Glutamatergic neuron (in vitro differentiated cells): ENCODE data around the gene ANKDD1B. TPM values are rescaled to one million over a fixed set of nuclear protein-coding genes. Genes with fewer than 3 reads are reported as not detected.

Experiments
- DNase-seq: peaks from one replicate; pipeline ENCODE4 v3.0.0; 2022
- H3K27ac Mint-ChIP-seq: one replicate; pipeline ENCODE4 v1.8.0; 2020; ENCODE audit warnings: mild to moderate bottlenecking, mixed read lengths, inconsistent platforms; ENCODE audit not compliant: unreplicated experiment
- H3K27me3 Mint-ChIP-seq: one replicate; pipeline ENCODE4 v1.8.0; 2020; ENCODE audit warnings: mild to moderate bottlenecking, moderate library complexity, mixed read lengths, inconsistent platforms; ENCODE audit not compliant: unreplicated experiment
- H3K36me3 Mint-ChIP-seq: one replicate; pipeline ENCODE4 v1.8.0; 2020; ENCODE audit warnings: mild to moderate bottlenecking, mixed read lengths, inconsistent platforms; ENCODE audit not compliant: unreplicated experiment
- H3K4me1 Mint-ChIP-seq: one replicate; pipeline ENCODE4 v1.8.0; 2020; ENCODE audit warnings: mild to moderate bottlenecking, low read depth, mixed read lengths, inconsistent platforms; ENCODE audit not compliant: unreplicated experiment
- H3K4me3 Mint-ChIP-seq: one replicate; pipeline ENCODE4 v1.8.0; 2020; ENCODE audit warnings: mild to moderate bottlenecking, mixed read lengths, inconsistent platforms; ENCODE audit not compliant: unreplicated experiment
- H3K9me3 Mint-ChIP-seq: one replicate; pipeline ENCODE4 v1.8.0; 2020; ENCODE audit warnings: mild to moderate bottlenecking, moderate library complexity, mixed read lengths, inconsistent platforms; ENCODE audit not compliant: unreplicated experiment
- total RNA-seq: library from RNA; stranded (reverse); fragmentation: NEBNext Ultra II Directional; extraction: Animal tissue kit (Norgen Biotek cat#: 25700); gene quantifications from one replicate; pipeline ENCODE4 v1.2.1, GENCODE V29; 2021; ENCODE audit not compliant: unreplicated experiment
- TF ChIP-seq, protein P1 (sequence below): fragments of 200-600 bp; sonication (generic); IDR thresholded peaks from one replicate; pipeline ENCODE4 v1.5.0; 2021; ENCODE audit not compliant: partially characterized antibody, unreplicated experiment

Gene ANKDD1B
- total RNA-seq, 1 donor from 2014 or later: 2.3 TPM

DNA sequence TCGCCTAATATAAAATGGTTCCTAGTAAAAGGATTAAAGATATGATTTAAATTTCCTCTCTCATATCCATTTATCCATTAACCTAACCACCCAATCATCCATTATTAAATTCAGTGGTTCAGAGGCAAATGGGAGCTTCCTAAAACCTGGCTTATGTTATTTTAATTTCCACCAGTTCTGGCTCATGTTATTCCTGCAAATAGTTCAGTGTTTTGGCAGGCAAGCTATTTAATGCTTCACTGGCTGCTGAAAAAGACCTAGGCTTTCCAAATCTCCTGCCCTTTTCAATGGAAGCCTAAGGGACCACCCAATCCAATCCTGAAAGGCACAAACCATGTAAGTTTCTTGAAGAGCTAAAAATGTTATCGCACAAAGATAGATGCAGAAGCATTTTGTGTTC is 53.7 kb downstream of the ANKDD1B start:
- TF ChIP-seq, protein P1, sequence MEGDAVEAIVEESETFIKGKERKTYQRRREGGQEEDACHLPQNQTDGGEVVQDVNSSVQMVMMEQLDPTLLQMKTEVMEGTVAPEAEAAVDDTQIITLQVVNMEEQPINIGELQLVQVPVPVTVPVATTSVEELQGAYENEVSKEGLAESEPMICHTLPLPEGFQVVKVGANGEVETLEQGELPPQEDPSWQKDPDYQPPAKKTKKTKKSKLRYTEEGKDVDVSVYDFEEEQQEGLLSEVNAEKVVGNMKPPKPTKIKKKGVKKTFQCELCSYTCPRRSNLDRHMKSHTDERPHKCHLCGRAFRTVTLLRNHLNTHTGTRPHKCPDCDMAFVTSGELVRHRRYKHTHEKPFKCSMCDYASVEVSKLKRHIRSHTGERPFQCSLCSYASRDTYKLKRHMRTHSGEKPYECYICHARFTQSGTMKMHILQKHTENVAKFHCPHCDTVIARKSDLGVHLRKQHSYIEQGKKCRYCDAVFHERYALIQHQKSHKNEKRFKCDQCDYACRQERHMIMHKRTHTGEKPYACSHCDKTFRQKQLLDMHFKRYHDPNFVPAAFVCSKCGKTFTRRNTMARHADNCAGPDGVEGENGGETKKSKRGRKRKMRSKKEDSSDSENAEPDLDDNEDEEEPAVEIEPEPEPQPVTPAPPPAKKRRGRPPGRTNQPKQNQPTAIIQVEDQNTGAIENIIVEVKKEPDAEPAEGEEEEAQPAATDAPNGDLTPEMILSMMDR: no peak
- Mint-ChIP-seq H3K4me3 (no peak overlapping the region), H3K9me3 (no peaks in the 10 kb centered on the region), H3K27me3 (peaks cover 1% of the 10 kb centered on the region), H3K4me1 (peaks cover 20% of the 10 kb centered on the region), H3K27ac (no peak overlapping the region), H3K36me3 (no peaks in the 10 kb centered on the region)
- no peak for DNase-seq

DNA sequence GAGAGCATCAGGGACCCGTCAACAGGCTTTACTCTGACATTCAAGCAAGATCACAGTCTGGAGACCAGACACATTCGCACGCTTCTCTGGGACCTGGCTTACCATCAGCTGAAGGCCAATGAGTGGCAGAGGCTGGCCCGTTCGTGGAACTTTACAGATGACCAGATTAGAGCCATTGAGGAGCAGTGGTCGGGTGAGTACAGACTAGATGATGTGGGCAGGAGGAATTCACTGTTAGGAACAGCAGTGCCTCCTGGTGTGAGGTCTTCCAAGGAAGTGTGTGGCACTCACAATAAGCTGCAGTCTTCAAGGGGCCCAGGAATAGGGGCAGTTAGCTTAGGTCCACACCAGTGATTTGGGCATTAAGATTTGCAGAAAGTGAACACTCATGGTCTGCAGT is 55.5 kb downstream of the ANKDD1B start:
- no peak overlapping the region for H3K4me3 Mint-ChIP-seq
- no peak for DNase-seq
- no peak overlapping the region for H3K27ac Mint-ChIP-seq
- H3K27me3 Mint-ChIP-seq: peaks cover 1% of the 10 kb centered on the region
- peaks cover 20% of the 10 kb centered on the region for H3K4me1 Mint-ChIP-seq
- H3K9me3 Mint-ChIP-seq: no peaks in the 10 kb centered on the region
- TF ChIP-seq, protein P1: no peak
- no peaks in the 10 kb centered on the region for H3K36me3 Mint-ChIP-seq

DNA sequence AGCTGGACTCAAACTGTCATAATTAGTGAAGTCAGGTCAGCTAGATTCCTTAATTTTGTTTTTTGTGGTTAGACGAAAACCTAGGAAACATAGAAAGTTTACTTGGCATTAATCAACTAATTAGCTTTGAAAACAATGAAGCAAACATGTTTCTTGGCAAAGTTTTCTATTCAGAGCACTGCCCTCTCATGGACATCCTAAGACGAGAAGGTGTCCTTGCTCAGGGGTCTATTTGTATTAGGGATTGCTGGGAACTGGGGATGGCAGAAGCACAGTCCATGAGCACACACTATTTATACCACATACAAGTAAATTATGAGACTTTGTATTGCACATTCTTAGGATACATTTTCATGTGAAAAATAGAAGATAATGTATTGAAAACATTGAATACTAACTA is 56.3 kb downstream of the ANKDD1B start:
- Mint-ChIP-seq H3K27ac (no peak overlapping the region), H3K4me1 (peaks cover 20% of the 10 kb centered on the region), H3K9me3 (no peaks in the 10 kb centered on the region), H3K36me3 (peaks cover 5% of the 10 kb centered on the region), H3K27me3 (peaks cover 1% of the 10 kb centered on the region), H3K4me3 (no peak overlapping the region)
- DNase-seq: no peak
- TF ChIP-seq, protein P1: no peak

DNA sequence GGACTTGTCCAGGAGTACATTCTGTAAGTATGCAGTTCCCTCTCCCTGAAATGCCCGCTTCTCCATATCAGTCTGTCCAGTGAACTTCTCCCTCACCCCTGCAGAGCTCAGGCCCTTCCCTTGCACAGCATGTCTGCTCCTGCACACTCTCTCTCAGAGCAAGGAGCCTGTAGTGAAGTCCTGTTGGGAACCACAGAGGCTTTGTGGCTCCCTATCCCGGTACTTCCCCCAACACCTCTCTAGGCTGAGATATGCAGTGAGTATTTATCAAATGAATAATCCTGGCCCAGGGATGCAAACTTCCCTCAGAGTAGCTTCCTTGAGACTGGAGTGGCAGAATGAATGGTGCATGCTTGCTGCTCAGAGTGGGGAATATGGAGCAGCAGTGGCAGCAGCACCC is 57.2 kb downstream of the ANKDD1B start:
- Mint-ChIP-seq H3K27ac (no peak overlapping the region), H3K27me3 (peaks cover 1% of the 10 kb centered on the region)

DNA sequence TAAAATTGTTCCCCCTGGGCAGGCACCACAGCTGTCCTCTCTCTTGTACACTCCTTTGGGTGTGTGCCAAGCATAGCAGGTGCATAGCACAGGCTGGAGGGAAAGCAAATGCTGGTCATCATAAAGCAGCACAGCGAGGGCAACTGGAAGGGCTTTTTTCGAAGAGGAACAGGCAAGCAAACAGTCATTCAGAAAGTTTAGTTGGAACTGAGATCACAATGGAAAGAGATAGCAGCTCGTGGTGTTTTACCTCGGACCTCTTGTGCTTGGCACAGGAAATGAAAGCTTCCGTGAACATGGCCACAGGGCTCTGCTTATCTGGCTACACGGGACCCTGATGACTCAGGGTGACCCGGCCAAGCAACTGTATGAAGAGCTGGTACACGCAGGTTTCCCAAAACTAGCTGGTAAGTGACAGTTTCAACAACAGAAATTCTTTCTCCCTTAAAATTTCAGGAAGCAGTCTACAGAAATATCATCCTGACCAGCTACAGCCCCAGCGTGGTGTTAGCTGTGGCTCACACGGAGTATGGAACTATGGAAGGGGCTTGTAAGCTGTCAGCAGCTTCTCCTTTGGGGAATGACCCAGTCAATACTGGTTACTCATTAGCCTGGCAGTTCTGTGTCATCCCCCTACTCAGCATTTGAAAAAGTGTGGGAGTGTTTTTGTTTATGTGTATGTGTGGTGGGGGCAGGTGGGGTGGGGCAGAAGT is 57.9 kb downstream of the ANKDD1B start:
- peaks cover 5% of the 10 kb centered on the region for H3K36me3 Mint-ChIP-seq
- no peak overlapping the region for H3K27ac Mint-ChIP-seq
- H3K4me3 Mint-ChIP-seq: peak overlapping the region; percentile 28
- H3K4me1 Mint-ChIP-seq: peaks cover 16% of the 10 kb centered on the region
- TF ChIP-seq, protein P1: no peak
- no peak for DNase-seq
- H3K9me3 Mint-ChIP-seq: no peaks in the 10 kb centered on the region
- H3K27me3 Mint-ChIP-seq: peaks cover 1% of the 10 kb centered on the region

More for the DNA sequence above, 57.2 kb downstream of the ANKDD1B start:
- H3K9me3 Mint-ChIP-seq: no peaks in the 10 kb centered on the region
- TF ChIP-seq, protein P1: no peak
- peaks cover 20% of the 10 kb centered on the region for H3K4me1 Mint-ChIP-seq
- H3K36me3 Mint-ChIP-seq: peaks cover 5% of the 10 kb centered on the region
- DNase-seq: no peak
- H3K4me3 Mint-ChIP-seq: no peak overlapping the region
